Cardiac fibroblast (primary cell): Measurements from ENCODE around the gene UFC1.
A peak's percentile ranks its signal among the peaks of the same experiment; 100 is the strongest.

ENCODE experiments used
- DNase-seq, 2 donors: peaks; one replicate each; pipeline versions ENCODE4 v3.0.0 to v3.0.0-alpha.2; 2010; ENCODE audit warnings: low read depth in 2 of 2
- H3K4me3 ChIP-seq, 2 donors: replicated peaks in 1 of 2; 1 replicate in 1 of 2; 2 replicates in 1 of 2; pipeline ENCODE4 v1.5.1; 2011; ENCODE audit warnings: low read depth in 2 of 2, low read length in 2 of 2, mild to moderate bottlenecking in 2 of 2, moderate library complexity in 1 of 2
- CTCF ChIP-seq: IDR thresholded peaks from one replicate; pipeline ENCODE4 v1.5.1; 2011; ENCODE audit warnings: low read depth, mild to moderate bottlenecking, low read length, inconsistent platforms

Gene UFC1

GRCh38 chr1:161200421-161200991 lies 46.7 kb downstream of the UFC1 start:
- peak in 1 of 2 donors; percentile 61 for DNase-seq
- no peak overlapping the region for H3K4me3 ChIP-seq
- no peak for TF ChIP-seq CTCF

GRCh38 chr1:161200992-161201835 lies 47.4 kb downstream of the UFC1 start:
- no peak for TF ChIP-seq CTCF
- H3K4me3 ChIP-seq, result peak overlapping the region; percentile 81 to 92
- peak; percentile 96 to 97 for DNase-seq

GRCh38 chr1:161201836-161202712 lies 48.3 kb downstream of the UFC1 start, which contains the start of gene NDUFS2:
NDUFS2 (plus strand) TSS chr1:161202367; CDS start chr1:161202386, 19 bp downstream.
- peak within 1 kb of the TSS; percentile 81 to 92 for H3K4me3 ChIP-seq
- DNase-seq, result peak; percentile 99 to 100
- peak; percentile 19 for TF ChIP-seq CTCF

- TF ChIP-seq CTCF, result no peak
- DNase-seq, result peak; percentile 87 to 91
- no peak overlapping the region for H3K4me3 ChIP-seq
These were observed 52.8 kb downstream of the UFC1 start for GRCh38 chr1:161206411-161207140.

GRCh38 chr1:161207173-161207572 lies 53.4 kb downstream of the UFC1 start:
- peak; percentile 94 to 95 for DNase-seq
- H3K4me3 ChIP-seq, result peak overlapping the region in 1 of 2 donors; percentile 22
- no peak for TF ChIP-seq CTCF
